HG03025 (cell line): ENCODE results near the gene MYADM.

Source experiments
- ATAC-seq: cut with Tn5 transposase; IDR thresholded peaks from one replicate; pipeline ENCODE4 v1.9.1; 2021; ENCODE audit warnings: mild to moderate bottlenecking, moderate library complexity; ENCODE audit not compliant: unreplicated experiment, low FRiP score

Gene MYADM

DNA sequence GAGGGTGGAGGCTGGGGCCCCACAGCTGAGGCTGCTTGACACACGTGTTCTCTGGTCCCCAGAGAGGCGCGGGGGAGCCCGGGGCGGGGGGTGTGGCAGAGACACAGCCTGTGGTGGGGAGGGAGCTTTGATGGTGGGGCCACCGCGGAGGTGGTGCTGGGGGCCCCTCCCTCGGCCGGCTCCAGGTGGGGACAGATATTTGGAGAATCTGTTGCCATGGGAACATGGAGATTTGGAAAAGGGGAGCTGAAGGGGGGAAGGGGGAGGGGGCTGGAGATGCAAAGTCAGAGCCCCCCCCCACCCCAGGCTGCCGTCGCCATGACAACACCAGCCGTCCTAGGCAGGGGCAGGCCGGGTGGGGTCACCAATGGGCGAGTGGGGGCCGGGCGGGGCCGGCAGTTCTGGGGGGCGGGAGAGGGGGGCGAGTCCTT, 15.6 kb downstream of the MYADM start:
- ATAC-seq, result no peak

DNA sequence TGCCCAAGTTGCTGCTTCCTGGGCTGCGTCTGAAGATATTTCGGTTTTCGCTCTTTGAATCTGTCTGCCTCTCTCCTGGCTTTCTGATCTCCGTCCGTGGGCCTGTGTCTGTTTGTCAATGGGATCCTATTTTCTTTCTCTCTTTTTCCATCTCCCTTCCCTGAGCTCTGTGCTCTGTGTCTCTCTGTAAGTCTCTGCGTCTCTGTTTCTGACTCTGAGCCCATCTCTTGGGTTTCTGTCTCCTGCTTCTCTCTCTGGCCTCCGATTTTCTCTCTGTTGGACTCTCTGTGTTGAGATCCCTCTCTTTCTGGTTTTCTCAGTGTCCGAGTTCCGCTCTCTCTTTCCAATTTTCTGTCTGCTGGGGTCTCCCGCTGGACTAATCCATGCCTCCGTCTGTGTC, 16.1 kb downstream of the MYADM start:
- no peak for ATAC-seq

DNA sequence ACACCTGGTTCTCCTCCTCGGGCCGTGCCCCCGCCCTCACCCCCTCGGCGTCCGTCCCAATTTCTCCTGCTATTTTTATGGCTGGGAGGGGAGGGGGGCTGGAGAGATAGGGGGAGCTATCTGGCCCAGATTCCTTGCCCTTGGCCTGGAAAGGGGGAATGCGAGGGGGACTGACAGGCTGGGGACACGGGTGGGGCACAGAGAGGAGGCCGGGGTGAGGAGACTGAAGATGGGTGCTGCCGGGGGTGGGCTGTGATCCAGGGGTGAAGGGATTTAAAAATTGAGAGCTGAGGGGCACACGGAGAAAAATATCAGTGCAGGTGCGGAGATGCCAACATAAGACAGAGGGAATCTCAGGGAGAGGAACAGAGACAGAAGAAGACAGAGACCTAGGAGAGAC, 16.6 kb downstream of the MYADM start:
- no peak for ATAC-seq

- no peak for ATAC-seq
Measured at GRCh38 chr19:53885036-53885435, 17.4 kb downstream of the MYADM start.

DNA sequence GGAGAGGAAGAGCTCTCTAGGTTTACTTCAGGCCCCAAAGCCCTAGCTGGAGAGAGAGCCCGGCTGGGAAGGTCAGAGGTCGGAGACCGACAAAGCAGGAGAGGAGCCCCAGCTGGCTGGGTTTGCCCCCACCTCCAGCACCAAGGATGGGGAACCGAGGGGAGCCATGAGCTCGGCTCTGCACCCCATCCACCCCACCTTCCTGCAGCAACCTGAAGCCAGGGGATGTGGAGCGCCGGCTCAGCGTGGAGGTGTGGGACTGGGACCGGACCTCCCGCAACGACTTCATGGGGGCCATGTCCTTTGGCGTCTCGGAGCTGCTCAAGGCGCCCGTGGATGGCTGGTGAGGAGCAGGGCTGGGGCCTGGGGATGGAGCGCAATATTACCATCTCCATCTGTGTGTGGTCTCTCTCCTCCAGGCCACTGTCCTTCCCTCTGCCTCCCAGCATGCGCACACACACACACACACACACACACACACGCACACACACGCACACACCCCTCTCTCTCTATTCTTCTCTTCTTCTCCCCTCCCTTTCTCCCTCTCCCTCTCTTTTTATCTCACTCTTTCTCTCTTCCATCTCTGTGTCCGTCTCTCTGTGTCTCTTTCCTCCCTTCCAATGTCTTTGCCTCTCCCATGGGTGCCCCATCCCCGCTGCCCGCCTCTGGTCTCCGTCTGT, 24.8 kb downstream of the MYADM start:
- no peak for ATAC-seq

GRCh38 chr19:53892981-53893325, 25.3 kb downstream of the MYADM start:
- no peak for ATAC-seq

- ATAC-seq, result no peak
Measured at GRCh38 chr19:53894707-53895106, 27.0 kb downstream of the MYADM start.

DNA sequence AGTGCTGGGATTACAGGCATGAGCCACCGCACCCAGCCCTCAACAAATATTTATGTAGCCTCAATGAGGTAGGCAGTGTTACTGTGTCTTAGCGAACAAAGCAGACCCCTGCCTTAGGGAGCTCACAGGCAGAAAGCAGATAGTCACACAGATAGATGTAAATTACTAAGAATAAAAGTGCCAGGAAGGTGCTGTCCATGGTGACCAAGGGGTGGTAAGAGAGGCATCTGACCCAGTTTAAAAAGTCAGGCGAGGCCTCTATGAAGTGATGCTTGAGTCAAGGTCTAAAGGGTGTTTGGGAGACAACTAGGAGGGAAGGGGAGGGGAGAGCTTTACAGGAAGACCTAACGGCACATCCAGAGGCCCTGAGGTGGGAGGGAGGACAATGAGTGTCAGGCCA, 29.0 kb downstream of the MYADM start:
- ATAC-seq, result no peak

DNA sequence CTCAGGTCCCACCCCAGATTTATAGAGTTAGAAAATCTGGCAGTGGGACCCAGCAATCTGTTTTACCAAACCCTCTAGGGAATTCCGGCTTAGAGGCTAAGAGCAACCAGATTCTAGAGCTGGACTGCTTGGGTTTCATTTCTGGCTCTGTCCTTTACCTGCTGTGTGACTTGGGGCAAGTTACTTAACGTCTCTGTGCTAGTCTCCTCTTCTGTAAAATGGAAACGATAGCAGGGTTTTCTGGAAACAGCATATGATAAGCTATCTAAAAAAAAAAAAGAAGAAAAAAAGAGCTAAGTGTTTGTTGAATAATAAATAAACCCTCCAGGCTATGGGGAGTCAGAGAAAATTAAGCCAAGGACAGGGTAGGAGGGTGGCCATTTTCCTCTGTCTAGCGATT, 29.8 kb downstream of the MYADM start:
- ATAC-seq, result no peak

DNA sequence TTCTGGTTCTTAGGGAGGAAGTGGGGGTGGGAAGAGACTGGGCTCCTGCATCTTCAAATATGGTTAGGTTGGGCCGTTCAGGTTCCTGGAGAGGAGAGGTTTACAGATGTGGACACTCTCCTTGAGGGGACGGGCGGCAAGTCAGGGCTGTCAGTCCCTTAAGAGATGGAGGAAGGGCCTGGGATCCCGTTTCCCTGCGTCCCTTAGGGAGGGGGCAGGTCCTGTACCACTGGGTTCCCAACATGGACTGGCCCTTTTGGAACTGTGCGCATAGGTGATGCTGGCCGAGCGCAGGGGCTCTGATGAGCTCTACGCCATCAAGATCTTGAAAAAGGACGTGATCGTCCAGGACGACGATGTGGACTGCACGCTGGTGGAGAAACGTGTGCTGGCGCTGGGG, 30.5 kb downstream of the MYADM start:
- no peak for ATAC-seq

DNA sequence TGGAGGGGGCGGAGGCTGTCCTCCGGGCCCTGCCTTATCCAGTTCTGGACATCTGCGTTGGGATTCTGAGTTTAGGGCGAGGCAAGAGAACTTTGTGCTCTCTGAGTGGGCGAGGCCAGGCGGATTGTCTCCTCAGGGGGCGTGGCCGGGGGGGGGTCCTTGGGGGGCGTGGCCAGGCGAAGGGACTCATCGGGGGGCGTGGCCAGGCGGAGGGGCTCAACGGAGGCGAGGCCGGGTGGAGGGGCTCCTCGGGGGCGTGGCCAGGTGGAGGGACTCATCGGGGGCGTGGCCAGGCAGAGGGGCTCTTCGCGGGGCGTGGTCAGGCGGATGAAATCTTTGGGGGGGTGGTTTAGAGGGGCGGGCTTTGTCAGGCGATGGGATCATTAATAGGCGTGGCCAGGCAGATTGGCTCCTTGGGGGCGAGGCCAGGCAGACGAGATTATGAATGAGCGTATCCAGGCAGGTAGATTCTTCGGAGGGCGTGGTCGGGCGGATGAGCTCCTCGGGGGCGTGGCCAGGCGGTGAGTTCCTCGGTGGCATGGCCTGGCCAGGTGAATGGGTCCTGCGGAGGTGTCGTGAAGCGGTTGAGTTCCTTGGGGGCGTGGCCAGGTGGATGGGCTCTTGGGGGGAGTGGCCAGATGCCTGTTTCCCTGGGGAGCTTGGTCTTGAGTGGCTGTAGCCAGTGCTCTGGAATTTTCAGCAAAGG, 31.1 kb downstream of the MYADM start:
- no peak for ATAC-seq

DNA sequence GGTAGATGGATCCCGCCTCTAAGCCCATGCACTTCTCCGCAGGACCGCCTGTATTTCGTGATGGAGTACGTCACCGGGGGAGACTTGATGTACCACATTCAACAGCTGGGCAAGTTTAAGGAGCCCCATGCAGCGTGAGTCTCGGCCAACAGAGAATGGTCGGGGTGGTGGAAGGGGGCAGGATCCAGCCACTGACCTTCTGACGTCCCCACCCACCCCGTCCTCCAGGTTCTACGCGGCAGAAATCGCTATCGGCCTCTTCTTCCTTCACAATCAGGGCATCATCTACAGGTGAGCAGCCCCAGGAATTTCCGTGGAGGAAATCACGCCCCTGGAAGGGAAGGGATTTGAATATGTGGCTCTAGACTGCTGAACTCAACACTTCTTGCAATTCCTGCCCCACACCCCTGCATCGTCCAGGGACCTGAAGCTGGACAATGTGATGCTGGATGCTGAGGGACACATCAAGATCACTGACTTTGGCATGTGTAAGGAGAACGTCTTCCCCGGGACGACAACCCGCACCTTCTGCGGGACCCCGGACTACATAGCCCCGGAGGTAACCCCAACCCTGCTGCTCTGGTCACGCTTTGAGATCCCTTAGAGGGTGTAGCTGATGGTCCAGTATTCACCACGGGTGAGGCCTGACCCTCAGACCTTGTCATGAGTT, 32.6 kb downstream of the MYADM start:
- ATAC-seq, result no peak

GRCh38 chr19:53903055-53903680, 35.5 kb downstream of the MYADM start:
- no peak for ATAC-seq

DNA sequence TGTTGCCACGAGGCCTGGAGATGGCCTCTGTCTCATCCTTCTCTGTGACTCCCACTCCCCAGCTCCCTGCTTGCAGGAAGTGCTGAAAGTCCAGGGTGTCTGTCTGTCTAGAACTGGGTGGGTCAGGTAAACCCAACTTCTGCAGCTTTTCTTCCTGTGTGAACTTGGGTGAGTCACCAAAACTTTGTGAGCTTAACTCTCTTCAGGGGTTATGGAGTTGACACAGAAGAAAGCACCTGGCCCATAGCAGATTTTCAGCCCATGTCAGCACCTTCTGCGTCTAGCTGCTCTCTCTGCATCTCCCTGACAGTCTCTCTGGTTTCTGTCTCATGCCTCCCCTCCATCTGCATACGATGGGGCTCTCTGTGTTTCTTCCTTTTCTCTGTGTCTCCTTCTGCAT, 37.2 kb downstream of the MYADM start:
- no peak for ATAC-seq

- ATAC-seq, result no peak
Measured at GRCh38 chr19:53905787-53906186, 38.1 kb downstream of the MYADM start.

- ATAC-seq, result no peak
Measured at GRCh38 chr19:53906211-53907192, 38.8 kb downstream of the MYADM start.

GRCh38 chr19:53907193-53907581, 39.5 kb downstream of the MYADM start:
- no peak for ATAC-seq

DNA sequence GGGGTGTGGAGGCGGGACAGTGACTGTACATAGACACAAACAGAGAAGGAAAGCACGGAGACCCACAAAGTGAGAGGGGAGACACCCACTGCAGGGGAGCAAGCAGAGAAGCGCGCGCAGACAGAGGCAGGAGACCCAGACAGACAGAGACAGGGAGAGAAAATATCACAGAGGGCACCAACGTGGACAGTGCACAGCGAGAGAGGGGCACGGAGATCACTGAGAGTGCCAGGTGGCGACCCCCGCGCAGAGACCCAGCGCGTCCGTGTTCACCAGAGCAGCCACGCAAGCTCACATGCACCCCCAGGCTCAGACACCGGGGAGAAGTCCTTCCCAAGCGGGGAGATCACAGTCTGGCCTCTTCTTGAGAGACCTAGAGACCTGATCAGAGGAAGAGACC, 40.0 kb downstream of the MYADM start:
- ATAC-seq, result no peak

- ATAC-seq, result no peak
Measured at GRCh38 chr19:53908106-53908934, 40.6 kb downstream of the MYADM start.
